Stimulated activated CD8-positive, alpha-beta memory T cell treated with anti-CD3 and anti-CD28 coated beads, Interleukin-7, amount 100 ng/mL, for 24 hours (primary cell): Measurements from ENCODE around the gene PAXX.

ENCODE experiments used
- DNase-seq: peaks from one replicate; pipeline ENCODE4 v3.0.0-alpha.2; 2020; ENCODE audit warnings: low read depth

Gene PAXX

GRCh38 chr9:136965771-136966484 lies 26.3 kb upstream of the PAXX start:
- no peak for DNase-seq

GRCh38 chr9:136968333-136969127 lies 23.7 kb upstream of the PAXX start:
- no peak for DNase-seq

- no peak for DNase-seq
Measured at GRCh38 chr9:136969150-136969549, 23.1 kb upstream of the PAXX start.

DNA sequence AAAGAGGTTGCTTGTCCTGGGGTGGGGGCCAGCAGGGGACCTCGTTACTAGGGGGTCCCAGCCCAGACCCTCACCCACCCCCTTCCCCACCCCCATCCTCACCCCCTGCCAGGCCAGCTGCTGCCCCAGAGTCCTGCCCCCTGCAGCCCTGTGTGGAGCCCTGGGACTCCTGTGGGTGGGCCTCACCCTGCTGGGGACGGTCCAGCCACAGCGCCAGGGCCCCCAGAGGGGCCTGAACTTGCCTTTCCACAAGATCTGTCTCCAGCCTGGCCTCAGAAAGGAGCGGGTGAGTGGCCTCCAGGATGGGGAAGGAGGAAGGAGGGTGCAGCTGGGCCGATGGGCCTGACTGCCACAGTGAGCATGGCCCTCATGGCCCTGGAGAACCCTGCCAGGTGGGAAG lies 22.4 kb upstream of the PAXX start:
- DNase-seq: no peak

DNA sequence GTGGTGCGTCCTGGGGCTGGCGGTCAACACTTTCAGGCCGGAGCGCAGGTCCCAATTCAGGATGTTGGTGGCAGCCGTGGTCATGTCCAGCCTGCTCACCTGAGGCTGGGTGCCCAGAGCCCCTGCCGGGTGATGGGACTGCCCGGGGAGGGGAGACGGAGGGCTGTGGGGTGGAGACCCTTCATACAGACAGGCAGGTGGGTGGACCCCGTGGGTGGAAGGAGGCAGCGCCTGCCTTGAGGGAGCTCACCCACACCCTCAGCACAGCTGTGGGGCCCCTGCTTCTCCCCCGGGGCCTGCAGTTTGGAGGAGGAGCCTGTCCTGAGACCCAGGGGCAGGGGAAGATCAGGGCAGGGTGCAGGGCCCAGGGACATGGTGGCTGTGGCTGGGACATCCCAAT lies 21.9 kb upstream of the PAXX start:
- DNase-seq: no peak

- DNase-seq: no peak
Measured at GRCh38 chr9:136971746-136972145, 20.5 kb upstream of the PAXX start.

GRCh38 chr9:136972335-136972734 lies 19.9 kb upstream of the PAXX start:
- DNase-seq: no peak

- DNase-seq: no peak
Measured at GRCh38 chr9:136972743-136973142, 19.5 kb upstream of the PAXX start.

DNA sequence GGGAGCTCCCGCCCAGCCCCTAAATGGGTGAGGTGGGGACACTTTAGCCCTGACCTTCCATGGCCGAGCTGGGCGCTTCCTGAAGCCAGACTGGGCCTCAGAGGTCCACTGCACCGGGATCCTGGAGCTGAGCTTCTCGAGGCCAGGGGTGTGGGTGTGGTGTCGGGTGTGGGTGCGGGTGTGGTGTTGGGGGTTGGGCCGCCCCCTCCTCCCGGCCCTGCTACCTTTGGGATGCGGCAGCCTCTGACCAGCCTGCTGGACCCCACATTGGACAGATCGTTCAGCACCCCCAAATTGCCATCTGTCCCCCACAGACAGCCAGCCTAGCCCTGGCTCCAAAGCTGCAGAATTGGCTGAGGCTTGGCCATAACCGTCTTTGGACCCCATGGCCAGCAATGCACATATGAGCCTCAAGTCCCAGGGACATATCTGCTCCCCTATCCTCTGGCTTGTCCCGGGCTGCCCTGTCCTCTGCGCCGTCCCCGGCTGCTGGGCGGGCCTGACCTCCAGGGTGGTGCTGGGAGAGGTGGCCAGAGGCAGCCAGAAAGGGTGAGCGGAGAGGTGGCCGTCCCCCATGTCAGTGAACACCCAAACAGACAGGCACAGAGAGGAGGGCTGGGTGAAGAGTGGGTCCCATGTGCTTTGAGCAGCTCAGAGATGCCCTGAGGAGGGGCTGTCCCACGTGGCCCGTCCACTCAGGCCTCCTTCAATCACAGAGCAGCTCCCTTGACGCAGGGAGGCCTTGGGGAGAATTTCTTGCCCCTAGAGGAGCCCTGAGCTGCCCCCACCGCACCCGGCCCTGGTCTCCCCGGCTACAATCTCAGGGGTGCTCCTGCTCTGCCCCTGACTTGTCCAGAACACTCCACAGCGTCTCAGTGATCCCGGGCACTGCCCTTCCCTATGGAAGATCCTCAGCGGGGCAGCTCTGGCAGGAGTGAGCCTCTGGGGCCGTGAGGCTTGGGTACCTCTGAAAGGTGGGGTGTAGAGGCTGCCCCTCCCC lies 18.3 kb upstream of the PAXX start:
- DNase-seq: no peak

DNA sequence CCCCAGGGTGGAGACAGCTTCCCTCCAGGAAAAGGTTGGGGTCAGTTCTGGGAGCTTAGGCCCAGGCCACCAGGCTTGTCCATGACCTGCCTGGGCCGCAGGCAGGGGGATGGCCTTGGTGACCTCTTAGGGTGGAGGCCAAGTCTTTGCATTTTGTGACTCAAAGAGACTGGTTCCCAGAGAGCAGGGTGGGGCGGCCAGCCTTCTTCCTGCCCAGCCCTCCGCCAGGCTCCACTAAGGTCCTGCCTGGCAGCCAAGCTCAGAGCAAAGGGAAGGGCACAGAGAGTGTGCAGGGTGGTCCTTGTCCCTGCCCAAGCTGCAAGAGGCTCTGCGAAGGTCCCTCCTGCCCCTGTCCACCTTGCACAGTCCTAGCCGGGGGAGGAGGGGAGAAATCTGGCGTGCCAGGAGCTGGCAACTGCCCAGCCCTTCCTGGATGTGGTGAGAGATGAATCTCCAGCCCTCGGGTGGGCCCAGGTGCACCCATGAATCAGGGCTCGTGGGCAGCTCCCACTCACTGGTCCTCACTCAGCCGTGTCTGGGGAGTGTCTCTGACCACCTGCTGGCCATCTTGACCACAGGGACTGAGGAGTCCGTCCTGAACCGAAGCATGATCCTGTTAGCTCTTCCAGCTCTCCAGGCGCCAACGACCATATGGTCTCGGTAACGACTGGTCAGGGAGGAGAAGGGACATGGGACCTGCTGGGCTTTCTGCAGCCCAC lies 17.2 kb upstream of the PAXX start:
- DNase-seq: no peak

- DNase-seq: no peak
Measured at GRCh38 chr9:136975644-136976043, 16.6 kb upstream of the PAXX start.

GRCh38 chr9:136977223-136977622 lies 15.0 kb upstream of the PAXX start, which contains the start of gene PTGDS:
Gene PTGDS (plus strand): TSS chr9:136977504. CDS start chr9:136977579, 75 bp downstream.
- no peak for DNase-seq

DNA sequence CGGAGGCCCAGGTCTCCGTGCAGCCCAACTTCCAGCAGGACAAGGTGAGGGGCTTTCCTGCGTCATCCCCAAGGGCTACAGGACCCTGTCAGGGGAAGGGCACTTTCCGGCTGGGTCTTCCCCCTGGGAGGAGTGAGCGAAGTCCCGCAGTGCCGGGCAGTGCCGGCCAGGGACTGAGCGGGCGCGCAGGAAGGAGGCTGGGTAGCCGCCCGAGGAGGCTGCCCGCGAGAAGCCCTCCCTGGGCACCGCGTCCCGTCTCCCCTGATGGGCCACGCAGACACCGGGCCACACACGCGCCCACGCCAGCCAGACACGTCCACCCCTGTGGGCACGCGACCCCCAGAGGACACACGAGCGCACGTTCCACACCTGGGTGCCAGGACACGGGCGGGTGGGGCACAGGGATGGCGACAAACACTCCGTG lies 14.6 kb upstream of the PAXX start:
- no peak for DNase-seq

GRCh38 chr9:136978073-136978864 lies 14.0 kb upstream of the PAXX start:
- peak; percentile 53 for DNase-seq

- DNase-seq: no peak
Measured at GRCh38 chr9:136978865-136979544, 13.2 kb upstream of the PAXX start.

DNA sequence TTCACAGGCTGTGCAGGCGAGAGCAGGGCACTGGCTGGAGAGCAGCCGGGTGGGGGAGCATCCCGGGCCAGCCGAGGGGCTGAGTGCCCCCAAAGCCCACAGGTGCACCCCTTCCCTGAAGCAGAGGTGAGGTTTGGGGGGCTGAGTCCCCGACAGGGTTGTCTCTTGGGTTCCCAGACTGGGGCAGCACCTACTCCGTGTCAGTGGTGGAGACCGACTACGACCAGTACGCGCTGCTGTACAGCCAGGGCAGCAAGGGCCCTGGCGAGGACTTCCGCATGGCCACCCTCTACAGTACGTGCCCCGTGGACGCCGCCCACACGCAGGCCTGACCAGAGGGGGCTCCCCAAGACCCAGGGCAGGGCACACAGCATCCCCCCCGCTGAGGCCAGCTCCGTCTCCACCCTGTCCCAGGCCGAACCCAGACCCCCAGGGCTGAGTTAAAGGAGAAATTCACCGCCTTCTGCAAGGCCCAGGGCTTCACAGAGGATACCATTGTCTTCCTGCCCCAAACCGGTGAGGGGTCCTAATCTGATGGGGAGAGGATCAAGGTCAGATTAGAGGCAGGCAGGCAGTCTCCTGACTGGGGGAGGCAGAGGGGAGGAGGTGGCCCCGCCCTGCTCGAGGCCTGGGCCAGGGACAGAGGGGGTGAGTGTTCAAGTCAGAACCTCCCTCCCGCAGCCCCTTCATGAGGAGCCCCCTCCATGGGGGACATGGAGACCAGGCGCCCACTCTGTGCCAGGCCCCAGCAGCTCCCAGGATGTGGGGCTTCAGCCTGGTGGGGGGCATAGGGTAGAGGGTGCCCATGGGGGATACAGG lies 12.2 kb upstream of the PAXX start:
- DNase-seq: no peak

DNA sequence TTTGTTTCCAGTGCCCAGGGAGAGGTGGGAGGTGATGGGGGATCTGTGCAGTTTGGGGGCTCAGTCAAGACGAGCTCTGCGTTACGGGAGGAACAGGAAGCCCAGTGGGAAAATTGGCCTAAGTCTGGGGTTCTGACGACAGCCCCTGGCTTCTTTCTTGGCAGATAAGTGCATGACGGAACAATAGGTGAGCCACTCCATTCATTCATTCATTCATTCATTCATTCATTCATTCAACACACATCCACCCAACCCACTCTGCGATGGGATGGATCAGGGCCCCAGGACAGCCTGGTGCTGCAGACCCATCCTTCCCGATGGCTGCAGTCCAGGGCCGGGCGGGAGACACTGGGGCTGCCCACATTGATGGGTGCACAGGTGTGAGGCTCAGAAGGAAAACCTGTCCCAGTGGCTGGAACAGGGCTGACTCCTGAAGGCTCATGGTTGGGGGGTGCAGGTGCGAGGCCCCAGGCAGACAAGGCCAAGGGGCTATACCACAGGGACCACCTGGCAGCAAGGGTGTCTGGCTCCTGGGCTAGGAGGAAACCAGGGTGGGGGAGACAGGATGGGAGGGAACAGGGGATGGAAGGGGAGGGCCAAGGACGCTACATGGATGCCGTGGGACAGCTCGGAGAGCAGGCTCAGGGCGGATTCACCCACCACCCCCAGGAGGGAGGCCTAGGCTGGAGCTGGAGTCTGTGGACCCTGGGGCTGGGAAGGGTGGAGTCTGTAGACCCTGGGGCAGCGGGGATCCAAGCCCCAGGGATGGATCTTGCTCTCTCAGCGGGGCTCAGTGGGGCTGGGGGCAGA lies 11.3 kb upstream of the PAXX start:
- no peak for DNase-seq

GRCh38 chr9:136981588-136982231 lies 10.5 kb upstream of the PAXX start:
- DNase-seq: no peak
